HG03460 (cell line): ENCODE measurements around the gene PTDSS2.

Experiments
- ATAC-seq: cut with Tn5 transposase; IDR thresholded peaks from one replicate; pipeline ENCODE4 v1.9.1; 2021; ENCODE audit not compliant: unreplicated experiment

Gene PTDSS2

DNA sequence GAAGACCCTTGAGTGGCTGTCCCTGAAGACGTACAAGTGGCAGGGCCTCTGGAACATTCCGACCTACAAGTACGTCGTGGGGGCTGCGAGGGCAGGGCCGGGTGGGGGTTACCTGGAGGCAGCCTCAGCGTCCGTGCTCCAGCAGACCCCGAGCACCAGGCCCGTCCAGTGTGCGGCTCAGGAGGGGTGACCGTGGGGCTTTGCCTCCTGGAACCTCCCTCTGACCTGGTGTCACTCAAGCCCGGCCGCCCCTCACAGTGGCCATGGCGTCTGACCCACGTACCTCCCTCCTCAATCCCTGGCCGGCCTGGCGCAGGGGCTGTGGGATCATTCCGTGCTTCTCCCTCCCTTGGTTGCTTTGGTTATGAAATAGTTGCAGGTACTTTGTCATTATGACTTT, 38.5 kb downstream of the PTDSS2 start:
- no peak for ATAC-seq

DNA sequence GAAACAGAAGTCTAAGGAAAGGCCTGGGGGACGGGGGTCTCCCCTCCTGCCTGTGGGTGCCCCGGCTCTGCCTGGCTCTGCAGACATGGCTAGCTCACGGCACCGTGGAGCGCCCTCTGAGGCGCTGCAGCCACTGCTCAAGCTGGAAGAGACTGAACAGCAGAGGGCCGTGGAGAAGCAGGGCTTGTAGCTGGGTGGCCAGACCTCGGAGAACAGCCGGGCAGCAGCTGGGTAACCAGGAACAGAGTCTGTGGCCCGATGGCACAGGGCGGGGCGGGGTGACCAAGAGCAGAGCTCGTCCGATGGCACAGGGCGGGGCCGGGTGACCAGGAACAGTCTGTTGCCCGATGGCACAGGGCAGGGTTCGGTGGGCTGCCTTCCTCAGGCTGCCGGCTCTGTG, 38.9 kb downstream of the PTDSS2 start:
- no peak for ATAC-seq

GRCh38 chr11:489610-490185, 39.6 kb downstream of the PTDSS2 start:
- no peak for ATAC-seq

DNA sequence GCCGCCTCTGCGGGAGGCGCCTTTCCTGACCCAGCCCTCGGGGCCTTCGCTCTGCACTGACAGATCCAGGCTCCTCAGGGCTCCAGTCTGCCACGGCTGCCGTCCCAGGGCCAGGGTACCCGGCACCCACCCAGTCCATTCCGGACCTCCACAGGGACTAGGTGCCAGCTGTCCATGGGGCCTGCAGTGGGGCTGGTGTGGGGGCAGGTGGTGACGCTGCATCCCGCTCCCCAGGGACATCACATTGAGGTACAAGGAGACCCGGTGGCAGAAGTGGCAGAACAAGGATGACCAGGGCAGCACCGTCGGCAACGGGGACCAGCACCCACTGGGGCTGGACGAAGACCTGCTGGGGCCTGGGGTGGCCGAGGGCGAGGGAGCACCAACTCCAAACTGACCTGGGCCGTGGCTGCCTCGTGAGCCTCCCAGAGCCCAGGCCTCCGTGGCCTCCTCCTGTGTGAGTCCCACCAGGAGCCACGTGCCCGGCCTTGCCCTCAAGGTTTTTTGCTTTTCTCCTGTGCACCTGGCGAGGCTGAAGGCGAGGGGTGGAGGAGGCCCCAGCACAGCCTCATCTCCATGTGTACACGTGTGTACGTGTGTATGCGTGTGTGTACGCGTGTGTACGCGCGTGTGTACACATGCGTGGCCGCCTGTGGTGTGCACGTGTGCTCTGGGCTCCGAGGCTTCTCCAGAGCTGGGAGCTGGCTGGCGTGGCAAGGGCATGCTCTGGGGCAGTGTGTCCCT, 40.3 kb downstream of the PTDSS2 start:
- ATAC-seq, result no peak

DNA sequence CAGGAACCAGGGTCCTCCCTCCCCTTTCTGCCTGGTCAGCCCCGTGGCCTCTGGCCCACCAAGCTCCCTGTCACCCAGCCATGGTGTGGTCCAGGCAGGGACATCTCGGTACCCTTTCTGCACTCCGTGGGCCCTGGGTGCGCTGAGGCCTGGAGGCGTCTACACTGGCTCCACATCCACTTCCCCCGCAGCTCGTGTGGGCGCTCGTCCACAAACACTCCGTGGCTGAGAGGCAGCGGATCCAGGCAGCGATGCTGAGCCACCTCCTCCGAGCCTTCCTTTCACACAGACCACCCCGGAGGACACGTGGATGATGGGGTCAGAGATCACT, 40.8 kb downstream of the PTDSS2 start:
- ATAC-seq, result no peak

- ATAC-seq, result no peak
Measured at GRCh38 chr11:491358-491757, 41.3 kb downstream of the PTDSS2 start.

GRCh38 chr11:492427-493226, 42.5 kb downstream of the PTDSS2 start:
- no peak for ATAC-seq

GRCh38 chr11:494761-495536, 44.9 kb downstream of the PTDSS2 start:
- ATAC-seq, result no peak

- ATAC-seq, result no peak
Measured at GRCh38 chr11:495537-495931, 45.5 kb downstream of the PTDSS2 start.

GRCh38 chr11:496834-497564, 46.9 kb downstream of the PTDSS2 start:
- no peak for ATAC-seq

DNA sequence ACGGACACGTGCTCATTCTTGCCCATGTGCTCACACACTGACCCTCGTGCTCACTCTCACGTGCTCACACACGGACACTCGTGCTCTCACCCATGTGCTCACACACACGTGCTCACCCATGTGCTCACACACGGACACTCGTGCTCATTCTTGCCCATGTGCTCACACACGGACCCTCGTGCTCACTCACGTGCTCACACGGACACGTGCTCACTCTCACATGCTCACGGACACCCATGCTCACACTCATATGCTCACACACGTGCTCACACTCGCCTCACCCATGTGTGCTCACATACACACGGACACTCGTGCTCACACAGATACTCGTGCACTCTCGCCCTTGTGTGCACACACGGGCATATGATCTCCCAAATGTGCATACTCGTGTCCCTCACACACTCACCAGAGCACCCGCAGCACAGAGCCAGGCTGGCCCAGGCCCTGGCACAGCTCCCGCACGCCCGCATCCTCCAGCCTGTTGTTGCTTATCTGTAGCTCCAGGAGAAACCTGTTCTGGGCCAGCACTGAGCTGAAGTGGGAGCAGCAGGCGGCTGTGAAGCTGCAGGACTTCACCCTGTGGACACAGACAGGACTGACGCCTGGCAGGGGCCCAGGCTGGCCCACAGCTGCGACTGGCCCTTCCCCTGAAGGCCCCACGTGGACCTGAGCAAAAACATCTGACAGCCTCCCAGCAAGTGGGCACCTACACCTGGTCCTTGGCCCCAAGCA, 47.7 kb downstream of the PTDSS2 start:
- ATAC-seq, result no peak

GRCh38 chr11:498297-499181, 48.5 kb downstream of the PTDSS2 start:
- ATAC-seq, result no peak

- ATAC-seq, result no peak
Measured at GRCh38 chr11:499201-500076, 49.4 kb downstream of the PTDSS2 start.

DNA sequence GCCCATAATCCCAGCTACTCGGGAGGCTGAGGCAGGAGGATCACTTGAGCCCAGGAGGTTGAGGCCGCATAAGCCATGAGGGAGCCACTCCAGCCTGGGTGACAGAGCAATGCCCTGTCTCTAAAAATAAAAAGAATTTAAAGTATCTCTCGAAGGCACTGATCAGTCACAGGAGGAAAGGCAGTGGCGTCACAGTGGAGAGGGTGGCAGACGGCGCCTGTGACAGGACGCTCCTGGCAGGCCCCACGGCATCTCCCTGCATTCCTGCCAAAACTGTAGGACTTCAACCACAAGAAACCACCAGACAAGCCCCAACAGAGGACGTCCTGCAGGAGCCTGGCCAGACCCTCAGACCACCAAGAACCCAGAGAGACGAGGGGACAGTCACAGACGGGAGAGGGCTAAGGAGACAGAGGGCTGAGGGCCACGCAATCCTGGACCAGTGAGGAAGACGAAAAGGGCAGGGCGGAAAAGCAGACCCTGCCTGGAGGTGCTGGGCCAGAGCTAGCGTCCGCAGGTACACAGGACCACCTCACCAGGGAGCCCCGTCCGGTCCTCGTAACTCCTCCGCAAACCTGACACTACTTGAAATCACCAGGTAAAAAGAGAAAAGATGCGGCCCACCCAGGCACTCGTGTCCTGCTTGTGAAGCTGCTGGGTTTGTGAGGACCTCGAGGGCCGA, 51.1 kb downstream of the PTDSS2 start:
- ATAC-seq, result no peak

DNA sequence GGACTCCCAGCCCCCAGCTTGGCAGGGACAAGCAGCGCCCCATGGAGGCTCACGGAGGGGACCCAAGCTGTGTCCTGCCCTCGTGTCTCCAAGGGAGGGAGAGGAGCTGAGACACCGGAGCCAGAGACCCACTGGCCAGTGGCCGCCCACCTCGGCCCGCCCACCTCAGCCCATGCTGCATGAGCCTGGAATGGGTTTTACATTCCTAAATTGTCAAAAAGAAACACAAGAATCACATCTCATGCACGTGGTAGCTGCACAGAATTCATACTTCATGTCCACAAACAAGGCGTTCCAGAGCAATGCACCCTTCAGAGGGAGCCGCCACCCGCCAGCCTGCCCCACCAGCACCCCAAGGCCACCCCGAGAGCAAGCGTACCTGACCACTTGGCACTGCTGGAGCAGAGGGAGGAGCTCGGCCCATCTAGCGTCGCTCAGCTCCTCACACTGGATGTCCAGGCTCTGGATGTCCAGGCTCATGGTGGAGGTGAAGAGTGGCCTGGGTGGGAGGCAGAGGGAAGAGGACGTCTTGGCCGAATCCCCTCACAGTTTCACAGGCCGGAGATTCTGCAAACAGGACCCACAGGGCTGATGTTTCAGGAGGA, 51.7 kb downstream of the PTDSS2 start:
- no peak for ATAC-seq

DNA sequence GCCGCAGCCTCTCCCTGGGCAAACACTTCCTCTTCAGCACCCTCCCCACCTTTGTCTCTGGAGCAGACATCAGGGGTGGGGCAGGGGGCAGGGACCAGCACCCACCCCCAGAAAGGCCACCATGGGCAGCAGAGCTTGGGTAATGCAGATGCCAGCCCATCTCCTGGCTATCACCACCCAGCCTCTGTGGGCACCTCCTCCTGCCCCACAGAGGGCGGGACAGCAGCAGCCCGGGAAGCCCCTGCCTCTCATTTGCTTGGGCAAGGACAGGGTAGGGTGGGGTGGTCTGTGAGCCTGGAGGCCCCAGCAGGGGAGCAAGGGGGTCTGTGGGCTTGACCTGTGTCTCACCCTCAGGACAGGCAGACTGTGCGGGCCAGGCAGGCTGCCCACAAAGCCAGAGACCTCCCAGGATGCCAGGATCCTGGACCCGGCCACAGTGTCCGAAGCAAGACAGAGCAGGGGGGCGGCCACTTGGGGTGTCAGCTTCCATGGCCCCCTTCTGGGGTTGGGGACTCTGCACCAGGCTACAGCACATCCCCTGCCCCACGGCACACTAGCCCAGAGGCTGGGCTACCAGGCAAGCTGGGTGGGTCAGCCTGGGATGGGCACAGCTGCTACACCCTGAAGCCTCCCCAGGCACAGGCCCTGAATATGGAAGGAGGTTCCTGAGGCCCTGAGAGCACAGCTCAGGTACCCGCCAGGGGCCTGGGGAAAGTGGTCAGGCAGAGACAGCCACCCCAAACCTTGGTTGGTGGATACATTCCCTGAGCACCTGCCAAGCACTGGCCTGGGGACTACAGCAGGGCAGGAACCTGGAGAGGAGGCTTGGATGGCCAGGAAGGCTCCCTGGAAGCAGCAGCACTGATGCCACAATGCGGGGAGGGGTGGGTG, 52.5 kb downstream of the PTDSS2 start:
- ATAC-seq, result no peak
